PC-3 (cell line): ENCODE measurements around the gene KATNBL1. TPM values are rescaled to one million over a fixed set of nuclear protein-coding genes. Genes with fewer than 3 reads are reported as not detected.

Source experiments
- ATAC-seq: fragments of 200-7000 bp; cut with Tn5 transposase; 2 replicates; pipeline ENCODE4 v1.9.1; 2020; ENCODE audit warnings: mild to moderate bottlenecking, moderate library complexity
- Bru-seq: library from RNA; stranded (reverse); fragments of 400-500 nt; gene quantifications from one replicate; lab custom pipeline; 2021; lab: Mats Ljungman, UMichigan
- BruChase-seq, 2 experiments: library from RNA; stranded (reverse); fragments of 400-500 nt; gene quantifications; one replicate each; lab custom pipeline; 2021; lab: Mats Ljungman, UMichigan
- BruUV-seq: library from RNA; stranded (reverse); fragments of 400-500 nt; replicated peaks from 2 replicates; lab custom pipeline; 2021; lab: Mats Ljungman, UMichigan
- CTCF ChIA-PET: fragments of 300-600 bp; sonication (Branson Sonifier 250); formaldehyde crosslinking; loops from one replicate; lab custom pipeline; 2022; ENCODE audit warnings: antibody characterized with exemption; lab: Charles Lee
- POLR2A ChIA-PET: fragments of 300-600 bp; sonication (Branson Sonifier 250); formaldehyde crosslinking; loops from one replicate; lab custom pipeline; 2022; ENCODE audit warnings: antibody characterized with exemption; ENCODE audit not compliant: unreplicated experiment; lab: Charles Lee
- DNase-seq: peaks from one replicate; pipeline ENCODE4 v3.0.0-alpha.2; 2015
- H2AFZ ChIP-seq: fragments of 300-600 bp; sonication (generic); 2 replicates; pipeline ENCODE4 v1.6.0; 2016; ENCODE audit warnings: antibody characterized with exemption, low read length
- H3F3A ChIP-seq: fragments of 300-600 bp; sonication (generic); one replicate; pipeline ENCODE4 v1.6.0; 2017; ENCODE audit warnings: antibody characterized with exemption, low read length, control low read depth, mild to moderate bottlenecking; ENCODE audit not compliant: unreplicated experiment
- H3K27ac ChIP-seq: fragments of 300-600 bp; sonication (generic); 2 replicates; pipeline ENCODE4 v1.5.1; 2016; ENCODE audit warnings: mild to moderate bottlenecking, low read length
- H3K27me3 ChIP-seq: fragments of 300-600 bp; sonication (generic); 2 replicates; pipeline ENCODE4 v1.6.1; 2016; ENCODE audit warnings: low read length, mixed read lengths
- H3K36me3 ChIP-seq: fragments of 300-600 bp; sonication (generic); 2 replicates; pipeline ENCODE4 v1.6.1; 2016; ENCODE audit warnings: low read depth, mixed run types, low read length, mixed read lengths
- H3K4me1 ChIP-seq: fragments of 300-600 bp; sonication (generic); 2 replicates; pipeline ENCODE4 v1.5.1; 2016; ENCODE audit warnings: low read length; ENCODE audit not compliant: insufficient read depth
- H3K4me2 ChIP-seq: fragments of 300-600 bp; sonication (generic); 2 replicates; pipeline ENCODE4 v1.6.0; 2016; ENCODE audit warnings: low read length
- H3K4me3 ChIP-seq: fragments of 300-600 bp; sonication (generic); 2 replicates; pipeline ENCODE4 v1.5.1; 2016; ENCODE audit warnings: mild to moderate bottlenecking, low read length, mixed read lengths
- H3K79me2 ChIP-seq: fragments of 300-600 bp; sonication (generic); 2 replicates; pipeline ENCODE4 v1.6.1; 2017; ENCODE audit warnings: low read length, mixed read lengths
- H3K9ac ChIP-seq: fragments of 300-600 bp; sonication (generic); 2 replicates; pipeline ENCODE4 v1.6.0; 2016; ENCODE audit warnings: mild to moderate bottlenecking, low read length
- H3K9me2 ChIP-seq: fragments of 300-600 bp; sonication (generic); replicated peaks from 2 replicates; pipeline ENCODE4 v1.6.1; 2016; ENCODE audit warnings: mixed run types, low read length, mixed read lengths
- H3K9me3 ChIP-seq: fragments of 300-600 bp; sonication (generic); 2 replicates; pipeline ENCODE4 v1.6.1; 2016; ENCODE audit warnings: low read length, mixed read lengths
- H4K20me1 ChIP-seq: fragments of 300-600 bp; sonication (generic); 2 replicates; pipeline ENCODE4 v1.6.1; 2016; ENCODE audit warnings: low read length, mixed read lengths
- CTCF ChIP-seq: fragments of 300-600 bp; sonication (generic); conservative IDR thresholded peaks from 2 replicates; pipeline ENCODE4 v1.5.1; 2017; ENCODE audit warnings: antibody characterized with exemption, low read depth, mild to moderate bottlenecking, low read length
- EZH2 ChIP-seq: fragments of 300-600 bp; sonication (generic); IDR thresholded peaks from one replicate; pipeline ENCODE4 v1.6.1; 2017; ENCODE audit warnings: antibody characterized with exemption, mild to moderate bottlenecking, low read length; ENCODE audit not compliant: unreplicated experiment
- EZH2phosphoT487 ChIP-seq: fragments of 300-600 bp; sonication (generic); IDR thresholded peaks from 2 replicates; pipeline ENCODE4 v1.6.1; 2018; ENCODE audit warnings: mild to moderate bottlenecking, antibody characterized with exemption, low read length, borderline replicate concordance
- intact Hi-C: fragments of 100-400 bp; cut with micrococcal nuclease; formaldehyde crosslinking; loops from 2 replicates; pipeline ENCODE4 v1.9.0; 2023
- long read RNA-seq: library from polyadenylated mRNA; unstranded; transcript quantifications from one replicate; pipeline ENCODE4 v2.0.0, GENCODE V29; 2021; ENCODE audit not compliant: unreplicated experiment
- total RNA-seq: library from RNA; depleted of rRNA; stranded (reverse); fragments of >200 nt; gene quantifications from 2 replicates; pipeline ENCODE4 v1.2.3, GENCODE V29; 2014; rRNA removed

The KATNBL1 gene
- 51.6 and 57.6 TPM in 2 replicates for total RNA-seq
- percentile 92 among the genes with signal in this experiment for Bru-seq, nascent RNA
- percentile 85 among the genes with signal in this experiment for BruChase-seq, experiment 1, labeled RNA remaining after a 6-hour chase
- BruChase-seq, experiment 2, labeled RNA remaining after a 2-hour chase: percentile 79 among the genes with signal in this experiment
- long read RNA-seq, transcript KATNBL1-214 (5 exons, 924 nt): minor isoform, 7 of 95 reads
- long read RNA-seq, transcript KATNBL1-215 (1 exons, 1,553 nt): minor isoform, 5 of 95 reads
- long read RNA-seq, transcript KATNBL1-201 (10 exons, 2,723 nt): major isoform, 49 of 95 reads
- long read RNA-seq, partial matches to known transcripts: 6 of 95 reads
- long read RNA-seq, other reads (novel, unspliced or antisense): 26 of 95 reads

- H3K79me2 ChIP-seq: peaks cover 49% of the 10 kb centered on the region
- TF ChIP-seq EZH2 (no peak), CTCF (peak; percentile 90), EZH2phosphoT487 (no peak)
- peaks cover 30% of the 10 kb centered on the region for H4K20me1 ChIP-seq
- peak; percentile 99 for DNase-seq
- peak within 1 kb of the TSS; percentile 96 for H3K9ac ChIP-seq
- intact Hi-C loops: loop anchor here (1.0 to 2.0 kb wide), 3 partner anchors 63 to 147 kb away; no protein-coding TSS in a partner anchor
- ChIA-PET POLR2A (interaction anchor here (0.6 to 0.8 kb wide), 10 partner anchors 9 to 142 kb away, joined by 3 to 24 read pairs (median 7); partner anchors contain the start of gene PGBD4), CTCF (interaction anchor here (0.5 to 2.1 kb wide), 7 partner anchors 87 to 157 kb away, joined by 3 to 17 read pairs (median 4); partner anchors contain the start of genes LPCAT4 and SLC12A6)
- BruUV-seq: no TSS peak
- H3K4me3 ChIP-seq: peak within 1 kb of the TSS; percentile 92
- H3K4me1 ChIP-seq: peaks cover 20% of the 10 kb centered on the region
- no peaks in the 10 kb centered on the region for H3K9me3 ChIP-seq
- peak within 1 kb of the TSS; percentile 62 for H2AFZ ChIP-seq
- peak within 1 kb of the TSS; percentile 78 for H3K27ac ChIP-seq
- H3F3A ChIP-seq: no peaks in the 10 kb centered on the region
- H3K4me2 ChIP-seq: peak within 1 kb of the TSS; percentile 87
- no peaks in the 10 kb centered on the region for H3K9me2 ChIP-seq
- peak; percentile 90 for ATAC-seq
- peaks cover 7% of the 10 kb centered on the region for H3K36me3 ChIP-seq
- H3K27me3 ChIP-seq: no peaks in the 10 kb centered on the region
Observed at GRCh38 chr15:34209421-34210282, at the start of gene KATNBL1. Gene KATNBL1, minus strand, starts transcription at chr15:34210096. Its CDS starts 46,420 bp downstream, at chr15:34163676.

- ATAC-seq (no peak), DNase-seq (no peak)
- intact Hi-C loops: no loop called here
- ChIA-PET CTCF (no interaction called here), POLR2A (no interaction called here)
- Histone ChIP-seq H3K27me3 (no peaks in the 10 kb centered on the region), H3K36me3 (no peaks in the 10 kb centered on the region), H3K79me2 (no peaks in the 10 kb centered on the region), H3K9ac (no peak overlapping the region), H3K4me3 (no peak overlapping the region), H3K4me2 (no peak overlapping the region), H3K4me1 (peaks cover 8% of the 10 kb centered on the region; the same call in 1 of the 2 replicates), H3K9me3 (no peaks in the 10 kb centered on the region), H3K9me2 (no peaks in the 10 kb centered on the region), H3F3A (no peaks in the 10 kb centered on the region), H4K20me1 (no peaks in the 10 kb centered on the region), H2AFZ (no peak overlapping the region), H3K27ac (no peak overlapping the region)
- BruUV-seq: no TSS peak
- TF ChIP-seq EZH2 (no peak), CTCF (no peak)
Observed at GRCh38 chr15:34259566-34259965, 49.7 kb upstream of the KATNBL1 start.
